Urinary bladder (tissue), 4 donors: Measurements from ENCODE around the gene STXBP5. TPM values are rescaled to one million over a fixed set of nuclear protein-coding genes. Genes with fewer than 3 reads are reported as not detected.
"Not testable (repeated sequence)": the region's sequence is repeated elsewhere in the genome, so short reads cannot be mapped to it uniquely, and the experiment has no call there.

Experiments
- DNase-seq: peaks from one replicate; pipeline ENCODE4 v3.0.0-alpha.2; 2015; ENCODE audit errors: extremely low spot score
- H3K27ac ChIP-seq: one replicate; pipeline ENCODE4 v1.5.1; 2013; ENCODE audit warnings: low read depth, mild to moderate bottlenecking, moderate library complexity
- H3K36me3 ChIP-seq: one replicate; pipeline ENCODE4 v1.6.1; 2013; ENCODE audit warnings: mild to moderate bottlenecking, moderate library complexity; ENCODE audit not compliant: insufficient read depth
- H3K4me1 ChIP-seq: one replicate; pipeline ENCODE4 v1.6.1; 2013; ENCODE audit warnings: mild to moderate bottlenecking, moderate library complexity; ENCODE audit not compliant: insufficient read depth
- H3K4me3 ChIP-seq: one replicate; pipeline ENCODE4 v1.5.1; 2013; ENCODE audit warnings: low read depth, low read length
- WGBS: extraction: QIAGEN DNeasy Blood & Tissue Kit; methylation state at CpG from one replicate; pipeline ENCODE4 v1.1.7; 2013; 5-methylcytosine and 5-hydroxymethylcytosine counted together
- polyA plus RNA-seq: library from polyadenylated mRNA; stranded (reverse); fragments of 200-250 nt; gene quantifications from one replicate; pipeline ENCODE4 v1.2.3, GENCODE V29; 2013
- total RNA-seq: library from RNA; depleted of rRNA; stranded (reverse); fragments of >200 nt; gene quantifications from one replicate; pipeline ENCODE4 v1.2.3, GENCODE V29; 2014
- donor health status: healthy with polysubstance abuse.
- donor health status: healthy.

The STXBP5 gene
- total and polyA plus RNA-seq, 2 donors: 6.8 to 37.9 TPM

DNA sequence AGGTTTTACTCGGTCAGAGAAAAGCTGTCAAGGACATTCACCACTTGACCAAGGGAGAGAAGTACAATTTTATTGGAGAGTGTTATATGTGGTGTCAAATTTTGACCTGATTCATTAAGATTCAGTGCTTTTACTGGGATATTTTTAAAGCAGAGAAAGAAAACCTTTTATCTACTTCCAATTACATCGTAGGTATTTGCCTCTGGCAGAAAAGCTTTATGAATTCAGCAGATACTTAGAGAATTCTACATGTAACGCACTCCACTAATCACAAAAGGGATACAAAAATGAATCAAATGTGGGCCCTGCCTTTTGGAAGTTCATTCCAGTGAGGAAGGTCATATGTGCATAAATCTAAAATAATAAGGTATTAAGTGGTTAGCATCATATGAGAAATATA is 133.7 kb downstream of the STXBP5 start:
- DNase-seq: no peak
- H3K36me3 ChIP-seq: peaks cover 1% of the 10 kb centered on the region
- no peak overlapping the region for H3K4me3 ChIP-seq
- WGBS: 58% methylated on average over 3 of the region's 3 CpGs
- H3K4me1 ChIP-seq: no peaks in the 10 kb centered on the region
- no peak overlapping the region for H3K27ac ChIP-seq

DNA sequence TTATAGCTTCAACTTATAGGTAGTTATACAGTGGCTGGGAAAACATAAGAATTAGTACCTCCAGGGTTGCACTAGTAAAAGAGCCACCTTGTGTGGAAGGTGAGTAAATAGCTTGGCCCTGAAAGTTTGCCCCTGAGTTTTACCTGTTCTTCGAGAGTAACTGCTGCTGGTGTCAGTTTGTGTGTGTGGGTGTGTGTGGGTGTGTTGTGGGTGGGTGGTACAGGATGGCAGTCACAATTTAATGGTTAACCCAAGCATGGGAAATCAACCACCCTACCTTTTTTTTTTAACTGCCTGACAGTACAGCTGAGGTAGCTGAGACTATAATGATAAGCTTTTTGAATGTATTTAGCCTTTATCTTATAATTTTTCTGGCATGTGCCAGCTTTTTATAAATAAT is 137.3 kb downstream of the STXBP5 start:
- no peak overlapping the region for H3K4me3 ChIP-seq
- no peaks in the 10 kb centered on the region for H3K36me3 ChIP-seq
- no peak overlapping the region for H3K27ac ChIP-seq
- 93% methylated on average over 1 of the region's 1 CpG for WGBS
- no peak for DNase-seq
- H3K4me1 ChIP-seq: no peaks in the 10 kb centered on the region

DNA sequence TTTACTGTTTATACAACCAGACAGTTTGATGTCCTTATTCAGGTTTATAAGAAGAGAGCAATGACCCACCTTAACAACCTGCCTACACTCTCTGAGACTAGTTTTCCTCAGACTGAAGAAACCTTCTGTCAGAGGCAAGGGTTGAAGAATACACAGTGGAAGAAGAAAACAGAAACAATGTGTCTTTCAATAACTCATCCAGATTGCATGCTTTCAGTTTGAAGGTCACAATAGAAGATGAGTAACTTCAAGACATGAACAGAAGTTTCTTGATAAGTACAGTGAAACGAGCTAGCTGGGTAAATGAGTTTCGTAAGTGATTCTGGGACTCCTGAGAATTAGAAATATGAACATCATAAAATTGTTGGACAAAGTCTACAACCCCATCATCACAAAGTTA is 141.7 kb downstream of the STXBP5 start:
- H3K27ac ChIP-seq: no peak overlapping the region
- no peak for DNase-seq
- no peaks in the 10 kb centered on the region for H3K4me1 ChIP-seq
- H3K36me3 ChIP-seq: no peaks in the 10 kb centered on the region
- H3K4me3 ChIP-seq: no peak overlapping the region
- WGBS: 95% methylated on average over 2 of the region's 2 CpGs

DNA sequence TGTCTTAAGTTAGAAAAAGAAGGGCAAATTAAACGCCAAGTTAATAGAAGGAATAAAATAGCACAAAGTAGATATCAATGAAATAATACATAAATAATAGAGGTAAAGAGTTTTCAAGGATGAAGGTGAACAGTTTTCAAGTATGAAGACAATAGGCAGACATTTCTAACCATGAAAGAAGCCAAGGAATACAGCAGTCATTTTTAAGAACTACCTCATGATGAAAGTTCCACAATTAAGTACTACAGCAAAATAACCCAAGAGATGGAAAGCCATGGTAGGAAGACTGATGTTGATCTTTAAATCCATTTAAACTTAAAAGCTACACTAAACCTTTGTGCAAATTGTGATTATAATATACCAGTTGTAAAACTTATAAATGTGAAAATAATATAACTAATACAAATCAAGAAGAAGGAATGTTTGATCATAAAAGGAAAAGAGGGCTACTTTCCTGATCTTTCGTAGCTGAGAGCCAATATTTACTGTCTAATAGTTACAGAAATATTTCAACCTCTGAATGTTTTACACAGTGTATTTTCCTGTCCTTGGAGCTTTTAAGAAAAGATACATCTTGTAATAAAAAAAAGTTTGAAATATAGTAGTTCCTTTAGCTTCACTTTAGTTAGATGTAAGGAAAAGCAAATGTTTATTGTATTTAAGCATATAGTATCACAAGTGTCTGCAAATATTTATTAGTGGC is 143.1 kb downstream of the STXBP5 start:
- H3K4me1 ChIP-seq: no peaks in the 10 kb centered on the region

DNA sequence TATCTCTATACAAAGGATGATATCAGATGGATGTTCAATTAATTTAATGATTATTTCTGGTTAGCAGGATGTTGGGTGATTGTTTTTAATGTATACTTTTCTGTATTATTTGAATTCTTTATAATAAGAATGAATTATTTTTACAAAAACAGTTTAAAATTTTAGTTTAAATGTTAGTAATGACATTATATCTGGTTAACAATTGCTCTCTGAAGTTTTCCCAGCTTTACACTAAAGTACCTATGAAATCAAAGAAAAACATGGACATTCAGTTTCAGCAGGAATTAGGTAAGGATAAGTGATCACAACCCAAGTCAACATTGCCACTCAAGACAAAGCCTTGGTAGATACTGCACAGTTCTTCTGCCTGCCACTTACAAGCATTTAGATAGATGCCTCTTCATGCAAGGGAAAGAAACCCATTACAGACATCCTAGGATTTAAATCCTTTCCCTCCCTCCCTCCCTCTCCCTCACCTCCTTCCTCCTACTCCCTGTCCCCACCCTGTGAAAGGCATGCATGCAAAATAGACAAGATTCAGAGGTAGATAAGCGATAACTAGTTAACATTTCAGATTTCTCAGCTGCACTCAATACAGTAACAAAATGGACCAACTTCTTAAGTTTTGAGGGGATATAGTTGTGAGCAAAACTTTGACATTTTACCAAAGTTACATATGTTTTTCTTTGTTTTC is 143.8 kb downstream of the STXBP5 start:
- H3K27ac ChIP-seq: no peak overlapping the region
- H3K36me3 ChIP-seq: no peaks in the 10 kb centered on the region
- no peak for DNase-seq
- no peaks in the 10 kb centered on the region for H3K4me1 ChIP-seq
- WGBS: 99% methylated on average over 1 of the region's 1 CpG
- H3K4me3 ChIP-seq: no peak overlapping the region

More for the DNA sequence above, 143.1 kb downstream of the STXBP5 start:
- H3K36me3 ChIP-seq: no peaks in the 10 kb centered on the region
- H3K27ac ChIP-seq: no peak overlapping the region
- no peak overlapping the region for H3K4me3 ChIP-seq
- 98% methylated on average over 2 of the region's 2 CpGs for WGBS
- DNase-seq: no peak

DNA sequence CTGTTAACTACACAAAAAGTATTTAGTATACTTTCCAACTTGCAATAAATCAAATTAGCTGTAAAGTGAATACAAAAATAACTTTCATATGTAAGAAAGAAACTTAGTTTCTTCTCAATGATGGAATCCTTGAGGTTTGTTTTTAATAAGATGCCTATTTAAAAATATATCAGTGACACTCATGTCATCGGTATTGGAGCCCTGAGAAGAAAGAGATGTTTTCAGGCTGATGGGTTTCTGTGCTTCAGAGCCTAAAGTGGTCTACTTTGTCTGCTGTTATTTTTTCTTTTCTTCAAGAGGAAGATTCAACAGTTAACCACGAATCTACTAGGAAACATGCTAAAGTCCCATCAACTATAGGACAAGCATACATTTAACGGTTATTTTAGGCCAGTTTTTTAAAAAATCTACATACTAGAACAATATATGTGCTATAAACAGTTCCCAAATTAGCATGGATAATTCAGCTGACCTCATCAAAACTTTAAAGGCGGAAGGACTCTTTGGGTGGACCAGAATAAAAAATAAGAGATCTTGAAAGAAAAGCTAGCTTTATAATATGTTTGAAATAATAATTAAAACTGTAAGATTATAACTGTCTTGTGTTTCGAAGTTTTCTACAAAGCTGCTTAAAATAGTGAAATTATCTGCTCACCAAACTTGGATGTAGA is 157.2 kb downstream of the STXBP5 start:
- Histone ChIP-seq H3K27ac (no peak overlapping the region), H3K4me3 (no peak overlapping the region), H3K4me1 (no peaks in the 10 kb centered on the region), H3K36me3 (peaks cover 5% of the 10 kb centered on the region)
- DNase-seq: no peak
- 90% methylated on average over 5 of the region's 5 CpGs for WGBS

DNA sequence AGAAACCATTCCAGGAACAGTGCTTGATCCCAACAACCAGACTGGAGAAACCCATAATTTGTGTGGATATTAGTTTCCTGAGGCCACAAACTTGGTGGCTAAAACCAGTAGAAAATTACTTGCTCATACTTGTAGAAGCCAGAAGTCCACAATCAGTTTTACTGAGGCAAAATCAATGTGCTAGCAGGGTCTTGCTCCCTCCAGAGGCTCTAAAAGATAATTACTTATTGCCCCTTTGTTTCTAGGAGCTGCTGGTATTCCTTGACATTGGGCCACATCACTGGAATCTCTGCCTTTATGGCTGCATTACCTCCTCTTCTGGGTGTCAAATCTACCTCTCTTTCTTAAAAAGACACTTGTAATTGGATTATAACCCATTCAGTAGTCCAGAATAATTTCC is 162.1 kb downstream of the STXBP5 start:
- no peak overlapping the region for H3K27ac ChIP-seq
- H3K36me3 ChIP-seq: peaks cover 2% of the 10 kb centered on the region
- DNase-seq: no peak
- H3K4me1 ChIP-seq: no peaks in the 10 kb centered on the region
- H3K4me3 ChIP-seq: no peak overlapping the region

DNA sequence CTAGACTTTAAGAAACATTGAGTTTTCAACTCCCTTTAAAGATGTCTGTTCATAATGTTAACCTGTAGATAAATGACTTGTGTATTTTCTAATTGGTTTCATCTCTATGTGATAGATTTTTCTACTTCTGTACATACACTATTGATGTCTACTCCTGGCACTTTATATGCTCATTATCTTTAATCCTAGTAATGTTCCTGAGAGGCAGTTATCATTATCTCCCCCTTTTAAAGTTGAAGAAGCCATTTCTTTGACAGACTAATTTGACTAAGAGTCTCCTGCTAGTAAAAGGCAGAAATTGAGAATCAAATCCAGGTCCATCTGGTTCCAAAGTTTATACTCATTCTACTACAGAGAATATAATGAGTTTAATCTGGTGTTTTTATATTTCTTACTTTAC is 167.1 kb downstream of the STXBP5 start:
- H3K4me3 ChIP-seq: no peak overlapping the region
- no peak for DNase-seq
- H3K4me1 ChIP-seq: no peaks in the 10 kb centered on the region
- no peaks in the 10 kb centered on the region for H3K36me3 ChIP-seq
- H3K27ac ChIP-seq: no peak overlapping the region

DNA sequence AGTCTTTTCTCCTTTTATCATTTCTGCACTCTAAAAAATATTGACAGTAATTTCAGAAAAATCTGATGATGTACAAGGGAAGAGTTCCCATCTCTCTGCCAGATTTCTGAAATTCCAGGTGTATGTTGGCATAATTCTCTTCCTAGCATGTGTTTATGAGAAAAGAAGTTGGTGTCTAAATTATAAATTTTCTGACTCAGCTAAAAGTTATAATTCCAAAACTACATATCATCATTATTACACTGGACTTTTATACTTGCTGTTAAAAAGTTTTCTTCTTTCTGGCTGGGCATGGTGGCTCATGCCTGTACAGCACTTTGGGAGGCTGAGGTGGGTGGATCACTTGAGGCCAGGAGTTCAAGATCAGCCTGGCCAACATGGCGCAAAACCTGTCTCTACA is 168.6 kb downstream of the STXBP5 start:
- H3K36me3 ChIP-seq: peaks cover 3% of the 10 kb centered on the region
- no peak for DNase-seq
- no peak overlapping the region for H3K4me3 ChIP-seq
- WGBS: 100% methylated on average over 1 of the region's 1 CpG
- H3K27ac ChIP-seq: no peak overlapping the region
- no peaks in the 10 kb centered on the region for H3K4me1 ChIP-seq

DNA sequence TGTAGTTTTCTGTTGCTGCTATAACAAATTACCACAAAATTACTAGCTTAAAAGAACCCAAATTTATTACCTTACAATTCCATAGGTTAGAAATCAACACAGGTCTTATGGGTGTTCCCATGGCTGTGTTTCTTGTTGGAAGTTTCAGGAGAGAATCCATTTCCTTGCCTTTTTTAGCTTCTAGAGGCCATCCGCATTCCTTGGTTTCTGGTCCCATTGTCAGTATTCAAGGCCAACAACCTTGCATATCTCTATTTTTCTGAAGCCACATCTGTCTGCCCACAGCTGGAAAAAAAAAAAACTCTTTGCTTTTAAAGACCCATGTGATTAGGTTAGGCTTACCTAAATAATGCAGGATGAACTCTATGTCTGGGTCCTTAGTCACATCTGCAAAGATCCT is 174.6 kb downstream of the STXBP5 start:
- Histone ChIP-seq H3K4me1 (no peaks in the 10 kb centered on the region), H3K4me3 (no peak overlapping the region), H3K36me3 (peaks cover 3% of the 10 kb centered on the region), H3K27ac (no peak overlapping the region)
- WGBS: 95% methylated on average over 1 of the region's 1 CpG
- DNase-seq: no peak

DNA sequence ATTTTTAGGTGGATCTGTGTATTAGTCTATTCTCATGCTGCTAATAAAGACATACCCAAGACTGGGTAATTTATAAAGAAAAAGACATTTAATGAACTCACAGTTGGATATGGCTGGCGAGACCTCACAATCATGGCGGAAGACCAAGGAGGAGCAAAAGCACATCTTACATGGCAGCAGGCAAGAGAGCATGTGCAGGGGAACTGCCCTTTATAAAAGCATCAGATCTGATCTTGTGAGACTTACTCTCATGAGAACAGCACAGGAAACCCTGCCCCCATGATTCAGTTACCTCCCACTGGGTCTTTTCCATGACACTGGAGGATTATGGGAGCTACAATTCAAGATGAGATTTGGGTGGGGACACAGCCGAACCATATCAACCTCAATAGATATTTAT is 176.6 kb downstream of the STXBP5 start:
- WGBS: 98% methylated on average over 3 of the region's 3 CpGs
- DNase-seq, H3K4me3 ChIP-seq, H3K27ac ChIP-seq, H3K36me3 ChIP-seq, H3K4me1 ChIP-seq: not testable (repeated sequence)

DNA sequence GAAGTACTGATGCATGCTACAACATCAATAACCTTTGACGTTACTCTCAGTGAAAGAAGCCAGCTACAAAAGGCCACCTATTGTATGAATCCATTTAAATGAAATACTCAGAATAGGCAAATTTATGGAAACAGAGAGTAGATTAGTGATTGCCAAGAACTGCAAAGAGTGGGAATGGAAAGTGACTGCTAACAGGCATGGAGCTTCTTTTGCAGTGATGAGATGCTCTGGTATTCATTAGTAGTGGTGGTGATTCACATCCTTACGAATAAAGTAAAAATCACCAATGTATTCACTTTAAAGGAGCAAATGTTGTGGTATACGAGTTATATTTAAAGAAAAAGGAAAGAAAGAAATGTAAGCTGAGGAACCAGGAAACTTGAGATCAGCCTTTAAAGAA is 177.5 kb downstream of the STXBP5 start:
- 90% methylated on average over 3 of the region's 3 CpGs for WGBS
- Histone ChIP-seq H3K36me3 (peaks cover 3% of the 10 kb centered on the region), H3K4me3 (no peak overlapping the region), H3K27ac (no peak overlapping the region), H3K4me1 (no peaks in the 10 kb centered on the region)
- no peak for DNase-seq

DNA sequence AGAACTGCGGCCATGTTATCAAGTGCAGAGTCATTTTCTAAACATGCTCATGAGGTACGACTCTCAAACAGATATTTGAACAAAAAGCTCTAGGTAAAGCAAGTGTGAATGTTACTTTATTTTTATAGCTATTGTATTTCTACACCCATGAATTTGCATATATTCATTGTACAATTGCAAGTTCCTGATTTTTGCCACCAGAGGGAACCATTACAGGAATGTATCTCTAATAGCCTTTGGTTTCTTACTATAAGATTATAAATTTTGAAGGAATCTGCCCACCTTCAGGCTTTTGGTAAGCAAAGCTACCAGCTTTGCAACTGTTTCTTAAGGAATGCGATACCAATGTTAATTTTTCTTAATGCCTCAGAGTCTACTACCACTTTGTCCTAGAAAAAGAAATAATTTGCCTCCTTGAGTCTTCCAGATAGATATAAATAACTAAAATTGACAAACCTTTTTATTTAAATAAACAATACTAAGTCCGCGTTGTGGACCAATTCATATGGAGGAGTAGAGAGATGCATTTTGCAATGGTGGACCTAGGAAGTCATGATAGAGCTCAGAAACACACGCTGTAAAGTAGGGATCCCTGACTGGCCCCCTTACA is 178.8 kb downstream of the STXBP5 start:
- H3K4me3 ChIP-seq: no peak overlapping the region
- no peak for DNase-seq
- H3K4me1 ChIP-seq: no peaks in the 10 kb centered on the region
- WGBS: 84% methylated on average over 6 of the region's 6 CpGs
- H3K27ac ChIP-seq: no peak overlapping the region
- no peaks in the 10 kb centered on the region for H3K36me3 ChIP-seq

DNA sequence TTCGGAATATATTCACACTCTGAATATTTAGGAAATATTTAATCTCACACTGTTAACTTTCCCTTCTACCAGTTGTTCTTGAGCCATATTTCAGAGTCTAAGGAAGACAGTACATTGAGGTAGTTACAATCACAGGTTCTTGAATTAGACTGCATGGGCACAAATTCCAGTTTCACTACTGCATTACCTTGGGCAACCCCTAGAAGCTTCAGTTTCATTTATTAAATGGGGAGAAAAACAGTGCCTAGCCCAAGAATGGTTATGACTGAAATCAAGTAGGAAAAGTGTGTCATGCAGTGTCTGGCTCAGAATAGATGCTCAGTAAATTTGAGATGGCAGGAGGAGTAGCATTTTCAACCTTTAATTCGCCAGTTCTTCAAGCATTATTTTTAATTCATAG is 179.8 kb downstream of the STXBP5 start:
- Histone ChIP-seq H3K36me3 (no peaks in the 10 kb centered on the region), H3K27ac (no peak overlapping the region), H3K4me3 (no peak overlapping the region), H3K4me1 (no peaks in the 10 kb centered on the region)
- 97% methylated on average over 2 of the region's 2 CpGs for WGBS
- DNase-seq: no peak
